ENCODE results near the gene LPCAT2. TPM values are rescaled to one million over a fixed set of nuclear protein-coding genes. Genes with fewer than 3 reads are reported as not detected.

Gene LPCAT2
- total RNA-seq, 2 donors from 2014 or later, result 20.5 to 21.1 TPM

DNA sequence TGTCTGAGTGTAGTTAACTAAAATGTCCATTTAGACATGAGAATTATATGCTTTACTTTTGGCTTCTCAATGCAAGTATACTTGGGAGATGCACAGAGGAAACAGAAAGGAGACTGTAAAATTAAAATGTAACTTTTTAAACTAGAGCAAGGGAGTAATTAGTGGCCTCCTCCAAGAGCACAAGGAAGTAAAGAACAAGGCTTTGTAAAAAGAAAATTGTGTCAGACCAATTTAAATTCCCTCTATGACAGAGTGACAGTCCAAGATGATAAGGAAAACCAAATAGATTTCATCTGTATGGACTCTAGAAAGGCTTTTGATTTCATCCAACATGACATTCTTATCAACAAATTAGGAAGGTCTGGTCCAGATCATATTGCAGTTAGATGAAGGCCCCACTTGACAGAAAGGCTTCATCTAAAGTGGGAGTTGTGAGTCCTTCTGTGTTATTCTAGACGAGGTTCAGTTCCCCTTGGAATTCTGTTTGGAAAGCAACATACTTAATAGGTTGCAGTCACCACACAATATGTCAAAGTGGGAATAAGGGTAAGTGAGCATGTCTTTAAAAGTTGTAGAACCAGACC lies 51.2 kb downstream of the LPCAT2 start:
- no peaks in the 10 kb centered on the region for H3K27me3 ChIP-seq (replicated peaks; ENCODE audit: insufficient read depth)
- H3K9me3 ChIP-seq, result no peaks in the 10 kb centered on the region
- TF ChIP-seq CTCF (IDR thresholded peaks at IDR 0.05), result no peak
- H3K4me1 ChIP-seq (ENCODE audit: control insufficient read depth in 1 of 2, low read depth in 2 of 2), result peaks cover 6 to 34% of the 10 kb centered on the region in 2 donors
- ATAC-seq (ENCODE audit: insufficient number of reproducible peaks, low FRiP score, low read depth), result no peak
- H3K4me3 ChIP-seq, result no peak overlapping the region
- H3K27ac ChIP-seq, result no peak overlapping the region
- H3K36me3 ChIP-seq, result no peaks in the 10 kb centered on the region
- DNase-seq (ENCODE audit: low spot score), result no peak

DNA sequence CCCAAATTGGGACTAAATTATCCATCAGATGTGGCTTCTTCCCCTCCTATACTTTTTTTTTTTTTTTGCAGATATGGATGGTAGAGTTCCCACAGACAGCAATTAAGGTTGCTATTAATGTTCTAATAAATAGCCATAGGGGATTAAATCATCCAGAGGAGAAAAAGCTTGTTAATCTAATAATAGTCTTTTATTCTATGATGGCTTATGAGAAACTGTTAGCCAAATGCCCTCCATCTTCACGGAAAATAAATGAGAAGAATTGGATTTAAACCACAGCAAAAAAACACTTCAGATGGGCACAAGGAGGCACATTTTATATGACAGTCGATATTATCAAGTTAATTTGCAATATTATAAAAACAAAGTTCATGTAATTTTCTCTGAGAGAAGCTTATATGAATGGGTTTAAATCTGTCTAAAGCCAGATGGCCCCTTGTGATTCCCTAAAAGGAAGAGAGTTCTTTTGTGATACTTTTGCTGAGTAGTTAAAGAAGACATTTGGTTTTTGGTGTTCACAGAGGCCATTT lies 52.5 kb downstream of the LPCAT2 start:
- no peak overlapping the region for H3K27ac ChIP-seq
- DNase-seq (ENCODE audit: low spot score) (no peak), ATAC-seq (ENCODE audit: insufficient number of reproducible peaks, low FRiP score, low read depth) (no peak)
- H3K4me1 ChIP-seq (ENCODE audit: control insufficient read depth in 1 of 2, low read depth in 2 of 2), result peaks cover 6 to 27% of the 10 kb centered on the region in 2 donors
- no peaks in the 10 kb centered on the region for H3K36me3 ChIP-seq
- no peak for TF ChIP-seq CTCF (IDR thresholded peaks at IDR 0.05)
- no peaks in the 10 kb centered on the region for H3K9me3 ChIP-seq
- no peaks in the 10 kb centered on the region for H3K27me3 ChIP-seq (replicated peaks; ENCODE audit: insufficient read depth)
- no peak overlapping the region for H3K4me3 ChIP-seq

DNA sequence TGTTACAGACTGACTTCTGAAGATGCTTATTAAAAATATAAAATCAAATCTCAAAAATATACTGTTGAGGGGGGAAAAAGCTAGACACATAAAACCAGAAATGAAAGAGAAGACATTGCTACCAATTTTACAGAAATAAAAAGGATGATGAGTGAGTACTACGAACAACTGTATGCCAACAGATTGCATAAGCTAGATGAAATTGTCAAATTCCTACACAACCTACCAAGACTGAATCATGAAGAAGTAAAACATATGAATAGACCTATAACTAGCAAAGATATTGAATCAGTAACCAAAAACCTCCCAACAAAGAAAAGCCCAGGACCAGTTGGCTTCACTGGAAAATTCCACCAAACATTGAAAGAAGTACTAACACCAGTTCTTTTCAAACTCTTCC lies 54.1 kb downstream of the LPCAT2 start:
- H3K4me3 ChIP-seq, result no peak overlapping the region
- H3K27me3 ChIP-seq (replicated peaks; ENCODE audit: insufficient read depth), result no peaks in the 10 kb centered on the region
- no peaks in the 10 kb centered on the region for H3K36me3 ChIP-seq
- H3K4me1 ChIP-seq (ENCODE audit: control insufficient read depth in 1 of 2, low read depth in 2 of 2), result peaks cover 6 to 23% of the 10 kb centered on the region in 2 donors
- no peak for TF ChIP-seq CTCF (IDR thresholded peaks at IDR 0.05)
- H3K27ac ChIP-seq, result no peak overlapping the region
- no peak for DNase-seq (ENCODE audit: low spot score)
- ATAC-seq (ENCODE audit: insufficient number of reproducible peaks, low FRiP score, low read depth), result no peak
- no peaks in the 10 kb centered on the region for H3K9me3 ChIP-seq

- Histone ChIP-seq H3K27me3 (replicated peaks; ENCODE audit: insufficient read depth) (no peaks in the 10 kb centered on the region), H3K4me3 (no peak overlapping the region), H3K36me3 (no peaks in the 10 kb centered on the region), H3K27ac (no peak overlapping the region), H3K9me3 (no peaks in the 10 kb centered on the region), H3K4me1 (ENCODE audit: control insufficient read depth in 1 of 2, low read depth in 2 of 2) (peaks cover 5 to 20% of the 10 kb centered on the region in 2 donors)
- no peak for TF ChIP-seq CTCF (IDR thresholded peaks at IDR 0.05)
- ATAC-seq (ENCODE audit: insufficient number of reproducible peaks, low FRiP score, low read depth), result no peak
- DNase-seq (ENCODE audit: low spot score), result no peak
These were observed 54.9 kb downstream of the LPCAT2 start for GRCh38 chr16:55563797-55564196.

GRCh38 chr16:55565086-55565485 lies 56.2 kb downstream of the LPCAT2 start:
- ATAC-seq (ENCODE audit: insufficient number of reproducible peaks, low FRiP score, low read depth) (no peak), DNase-seq (ENCODE audit: low spot score) (no peak)
- H3K36me3 ChIP-seq, result no peaks in the 10 kb centered on the region
- no peaks in the 10 kb centered on the region for H3K27me3 ChIP-seq (replicated peaks; ENCODE audit: insufficient read depth)
- H3K4me1 ChIP-seq (ENCODE audit: control insufficient read depth in 1 of 2, low read depth in 2 of 2), result peaks cover 6 to 12% of the 10 kb centered on the region in 2 donors
- no peak overlapping the region for H3K27ac ChIP-seq
- TF ChIP-seq CTCF (IDR thresholded peaks at IDR 0.05), result no peak
- H3K4me3 ChIP-seq, result no peak overlapping the region
- no peaks in the 10 kb centered on the region for H3K9me3 ChIP-seq

All from thoracic aorta (tissue), 2 donors.